Measurements from ENCODE around the gene ABCB1. TPM values are rescaled to one million over a fixed set of nuclear protein-coding genes. Genes with fewer than 3 reads are reported as not detected.

Gene ABCB1
- total RNA-seq, 6 donors from 2014 or later, result 2.2 to 14.1 (median 4.1) TPM

GRCh38 chr7:87476179-87476557, 124.5 kb downstream of the ABCB1 start:
- WGBS, 2 donors, result 56 to 71% methylated on average over 7 to 8 of the region's 8 CpGs
- Histone ChIP-seq H3K4me3 (peak overlapping the region in 1 of 4 donors; percentile 48), H3K27me3 (peaks cover 0 to 11% (median 3%) of the 10 kb centered on the region in 4 donors), H3K27ac (no peak overlapping the region), H3K36me3 (no peaks in the 10 kb centered on the region), H3K4me1 (peaks cover 6 to 18% (median 9%) of the 10 kb centered on the region in 4 donors), H3K9me3 (no peaks in the 10 kb centered on the region)
- ATAC-seq (ENCODE audit: low FRiP score in 2 of 2) (no peak), DNase-seq (no peak)
- TF ChIP-seq POLR2AphosphoS5 (IDR thresholded peaks at IDR 0.05) (no peak), EP300 (IDR thresholded peaks at IDR 0.05) (no peak), POLR2A (IDR thresholded peaks at IDR 0.05) (no peak), CTCF (IDR thresholded peaks at IDR 0.05) (no peak)

- no peak within 1 kb of the TSS for H3K27ac ChIP-seq
- no peaks in the 10 kb centered on the region for H3K9me3 ChIP-seq
- TF ChIP-seq EP300 (IDR thresholded peaks at IDR 0.05) (no peak), POLR2A (IDR thresholded peaks at IDR 0.05) (no peak), POLR2AphosphoS5 (IDR thresholded peaks at IDR 0.05) (no peak), CTCF (IDR thresholded peaks at IDR 0.05) (no peak)
- DNase-seq (peak in 1 of 2 donors; percentile 86), ATAC-seq (ENCODE audit: low FRiP score in 2 of 2) (peak in 1 of 2 donors; percentile 72)
- 25 to 50% methylated on average over 6 to 20 of the region's 80 CpGs for WGBS, 2 donors
- H3K27me3 ChIP-seq, result peaks cover 0 to 11% (median 3%) of the 10 kb centered on the region in 4 donors
- peaks cover 6 to 18% (median 9%) of the 10 kb centered on the region in 4 donors for H3K4me1 ChIP-seq
- H3K36me3 ChIP-seq, result no peaks in the 10 kb centered on the region
- peak within 1 kb of the TSS in 3 of 4 donors; percentile 32 to 49 (median 48) for H3K4me3 ChIP-seq
Measured at GRCh38 chr7:87475359-87476178, 125.1 kb downstream of the ABCB1 start, which contains the start of gene ABCB4. TSS of gene ABCB4 (minus strand) at chr7:87475680. CDS start at chr7:87475465, 215 bp downstream.

GRCh38 chr7:87474533-87475358, 125.9 kb downstream of the ABCB1 start:
- no peaks in the 10 kb centered on the region for H3K36me3 ChIP-seq
- WGBS, 2 donors, result 23 to 26% methylated on average over 14 of the region's 14 CpGs
- H3K27ac ChIP-seq, result no peak overlapping the region
- peak overlapping the region in 3 of 4 donors; percentile 32 to 49 (median 48) for H3K4me3 ChIP-seq
- peaks cover 0 to 11% (median 3%) of the 10 kb centered on the region in 4 donors for H3K27me3 ChIP-seq
- H3K4me1 ChIP-seq, result peaks cover 6 to 18% (median 9%) of the 10 kb centered on the region in 4 donors
- ATAC-seq (ENCODE audit: low FRiP score in 2 of 2), result peak in 1 of 2 donors; percentile 68
- TF ChIP-seq CTCF (IDR thresholded peaks at IDR 0.05) (no peak), POLR2AphosphoS5 (IDR thresholded peaks at IDR 0.05) (no peak), POLR2A (IDR thresholded peaks at IDR 0.05) (no peak), EP300 (IDR thresholded peaks at IDR 0.05) (no peak)
- no peak for DNase-seq
- H3K9me3 ChIP-seq, result no peaks in the 10 kb centered on the region

- ATAC-seq (ENCODE audit: low FRiP score in 2 of 2) (no peak), DNase-seq (no peak)
- H3K36me3 ChIP-seq, result no peaks in the 10 kb centered on the region
- WGBS, 2 donors, result 51 to 57% methylated on average over 2 of the region's 2 CpGs
- H3K4me3 ChIP-seq, result no peak overlapping the region
- peaks cover 6 to 18% (median 9%) of the 10 kb centered on the region in 4 donors for H3K4me1 ChIP-seq
- no peak for TF ChIP-seq POLR2A (IDR thresholded peaks at IDR 0.05)
- no peak overlapping the region for H3K27ac ChIP-seq
- no peaks in the 10 kb centered on the region for H3K9me3 ChIP-seq
- peaks cover 0 to 11% (median 3%) of the 10 kb centered on the region in 4 donors for H3K27me3 ChIP-seq
Measured at GRCh38 chr7:87473986-87474385, 126.7 kb downstream of the ABCB1 start.

GRCh38 chr7:87473192-87473591, 127.5 kb downstream of the ABCB1 start:
- DNase-seq (no peak), ATAC-seq (ENCODE audit: low FRiP score in 2 of 2) (no peak)
- peaks cover 6 to 18% (median 9%) of the 10 kb centered on the region in 4 donors for H3K4me1 ChIP-seq
- H3K36me3 ChIP-seq, result no peaks in the 10 kb centered on the region
- H3K27me3 ChIP-seq, result peaks cover 0 to 11% (median 3%) of the 10 kb centered on the region in 4 donors
- H3K27ac ChIP-seq, result no peak overlapping the region
- whole genome bisulfite sequencing, 2 donors, result 71 to 77% methylated on average over 2 of the region's 2 CpGs
- no peak overlapping the region for H3K4me3 ChIP-seq
- TF ChIP-seq EP300 (IDR thresholded peaks at IDR 0.05), result no peak
- no peaks in the 10 kb centered on the region for H3K9me3 ChIP-seq
